Measurements from ENCODE around the gene L1TD1.

GRCh38 chr1:62159940-62160348 is 34.7 kb upstream of the L1TD1 start:
- no peak for TF ChIP-seq CTCF (conservative IDR thresholded peaks at IDR 0.05 in 1 of 2, IDR thresholded peaks at IDR 0.05 in 1 of 2; ENCODE audit: extremely low read depth in 1 of 2, insufficient read depth in 1 of 2, low read depth in 1 of 2, low read length in 2 of 2)
- no peak for TF ChIP-seq EZH2 (IDR thresholded peaks at IDR 0.05; ENCODE audit: borderline replicate concordance, low read length)

Measured in mammary epithelial cell (primary cell).